GM12864 (cell line): ENCODE measurements around the gene JMJD1C.
A peak's percentile ranks its signal among the peaks of the same experiment; 100 is the strongest.
"Not testable (repeated sequence)": the region's sequence is repeated elsewhere in the genome, so short reads cannot be mapped to it uniquely, and the experiment has no call there.

Experiments
- DNase-seq: peaks from one replicate; pipeline ENCODE4 v3.0.0-alpha.2; 2011; ENCODE audit warnings: low read depth
- H3K4me3 ChIP-seq: 2 replicates; pipeline ENCODE4 v1.5.1; 2011; ENCODE audit warnings: mild to moderate bottlenecking, low read depth, low read length, control low read depth
- TF ChIP-seq, protein P1 (sequence below): IDR thresholded peaks from 2 replicates; pipeline ENCODE4 v1.5.1; 2011; ENCODE audit warnings: low read depth, mild to moderate bottlenecking, moderate library complexity, low read length, control low read depth, inconsistent platforms; ENCODE audit errors: missing control alignments

The JMJD1C gene

GRCh38 chr10:63161592-63161991 is 304.2 kb downstream of the JMJD1C start:
- H3K4me3 ChIP-seq: no peak overlapping the region
- DNase-seq: no peak
- TF ChIP-seq, protein P1, sequence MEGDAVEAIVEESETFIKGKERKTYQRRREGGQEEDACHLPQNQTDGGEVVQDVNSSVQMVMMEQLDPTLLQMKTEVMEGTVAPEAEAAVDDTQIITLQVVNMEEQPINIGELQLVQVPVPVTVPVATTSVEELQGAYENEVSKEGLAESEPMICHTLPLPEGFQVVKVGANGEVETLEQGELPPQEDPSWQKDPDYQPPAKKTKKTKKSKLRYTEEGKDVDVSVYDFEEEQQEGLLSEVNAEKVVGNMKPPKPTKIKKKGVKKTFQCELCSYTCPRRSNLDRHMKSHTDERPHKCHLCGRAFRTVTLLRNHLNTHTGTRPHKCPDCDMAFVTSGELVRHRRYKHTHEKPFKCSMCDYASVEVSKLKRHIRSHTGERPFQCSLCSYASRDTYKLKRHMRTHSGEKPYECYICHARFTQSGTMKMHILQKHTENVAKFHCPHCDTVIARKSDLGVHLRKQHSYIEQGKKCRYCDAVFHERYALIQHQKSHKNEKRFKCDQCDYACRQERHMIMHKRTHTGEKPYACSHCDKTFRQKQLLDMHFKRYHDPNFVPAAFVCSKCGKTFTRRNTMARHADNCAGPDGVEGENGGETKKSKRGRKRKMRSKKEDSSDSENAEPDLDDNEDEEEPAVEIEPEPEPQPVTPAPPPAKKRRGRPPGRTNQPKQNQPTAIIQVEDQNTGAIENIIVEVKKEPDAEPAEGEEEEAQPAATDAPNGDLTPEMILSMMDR: no peak

GRCh38 chr10:63157845-63158624 is 307.7 kb downstream of the JMJD1C start:
- TF ChIP-seq, protein P1: peak; percentile 72
- no peak overlapping the region for H3K4me3 ChIP-seq
- peak; percentile 85 for DNase-seq

GRCh38 chr10:63156236-63156635 is 309.5 kb downstream of the JMJD1C start:
- no peak for DNase-seq
- TF ChIP-seq, protein P1: no peak
- no peak overlapping the region for H3K4me3 ChIP-seq

- TF ChIP-seq, protein P1: no peak
- DNase-seq: no peak
- no peak overlapping the region for H3K4me3 ChIP-seq
Observed at GRCh38 chr10:63155388-63156020, 310.3 kb downstream of the JMJD1C start.

- TF ChIP-seq, protein P1: no peak
- DNase-seq: no peak
- no peak overlapping the region for H3K4me3 ChIP-seq
Observed at GRCh38 chr10:63154546-63155387, 311.0 kb downstream of the JMJD1C start.

DNA sequence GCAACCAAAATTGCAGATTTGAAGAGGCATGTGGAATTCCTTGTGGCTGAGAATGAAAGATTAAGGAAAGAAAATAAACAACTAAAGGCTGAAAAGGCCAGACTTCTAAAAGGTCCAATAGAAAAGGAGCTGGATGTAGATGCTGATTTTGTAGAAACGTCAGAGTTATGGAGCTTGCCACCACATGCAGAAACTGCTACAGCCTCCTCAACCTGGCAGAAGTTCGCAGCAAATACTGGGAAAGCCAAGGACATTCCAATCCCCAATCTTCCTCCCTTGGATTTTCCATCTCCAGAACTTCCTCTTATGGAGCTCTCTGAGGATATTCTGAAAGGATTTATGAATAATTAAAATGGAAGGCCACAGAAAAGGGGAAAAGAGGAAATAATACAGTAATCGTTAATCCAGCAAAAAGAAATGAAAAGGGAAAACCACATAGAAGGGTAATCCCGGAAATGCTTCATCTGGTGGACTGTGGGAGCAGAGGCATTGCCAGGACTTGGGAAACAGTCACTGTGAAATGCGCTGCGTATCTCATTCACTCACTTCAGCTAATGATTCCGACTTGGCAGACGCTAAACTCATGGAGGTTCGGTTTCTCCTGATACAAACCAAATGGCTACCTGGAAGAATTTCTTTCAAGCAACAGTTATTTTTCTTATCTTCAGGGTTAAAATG is 311.8 kb downstream of the JMJD1C start:
- DNase-seq, H3K4me3 ChIP-seq: not testable (repeated sequence)
